ENCODE measurements around the gene EPB41. TPM values are rescaled to one million over a fixed set of nuclear protein-coding genes. Genes with fewer than 3 reads are reported as not detected.
"Not testable (repeated sequence)": the region's sequence is repeated elsewhere in the genome, so short reads cannot be mapped to it uniquely, and the experiment has no call there.

Gene EPB41
- polyA plus RNA-seq, 3 donors = 7.0 to 16.3 (median 11.0) TPM

DNA sequence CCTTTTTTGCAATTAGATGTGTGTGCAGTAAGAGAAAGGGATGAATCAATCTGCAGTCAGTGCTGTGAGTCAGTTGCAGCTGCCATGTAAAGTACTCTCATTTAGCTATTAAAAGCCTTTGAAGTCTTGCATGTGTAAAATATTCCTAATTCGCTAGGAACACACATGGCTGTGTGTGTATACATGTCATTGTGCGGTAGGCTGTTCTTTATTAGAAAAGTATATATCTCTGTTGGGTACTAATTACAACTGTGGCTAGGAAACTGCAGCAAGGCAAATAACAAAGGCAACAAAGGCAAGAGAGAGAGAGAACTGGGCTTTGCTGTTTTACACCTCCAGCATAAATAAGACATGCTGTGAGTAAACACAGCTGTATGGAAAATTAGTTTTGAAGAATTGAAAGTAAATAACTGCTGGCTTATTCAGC lies 41.7 kb downstream of the EPB41 start:
- WGBS, 3 donors = 87 to 95% (median 88%) methylated on average over 2 of the region's 2 CpGs
- H3K27ac ChIP-seq (ENCODE audit: low read depth, low read length) = no peak overlapping the region

DNA sequence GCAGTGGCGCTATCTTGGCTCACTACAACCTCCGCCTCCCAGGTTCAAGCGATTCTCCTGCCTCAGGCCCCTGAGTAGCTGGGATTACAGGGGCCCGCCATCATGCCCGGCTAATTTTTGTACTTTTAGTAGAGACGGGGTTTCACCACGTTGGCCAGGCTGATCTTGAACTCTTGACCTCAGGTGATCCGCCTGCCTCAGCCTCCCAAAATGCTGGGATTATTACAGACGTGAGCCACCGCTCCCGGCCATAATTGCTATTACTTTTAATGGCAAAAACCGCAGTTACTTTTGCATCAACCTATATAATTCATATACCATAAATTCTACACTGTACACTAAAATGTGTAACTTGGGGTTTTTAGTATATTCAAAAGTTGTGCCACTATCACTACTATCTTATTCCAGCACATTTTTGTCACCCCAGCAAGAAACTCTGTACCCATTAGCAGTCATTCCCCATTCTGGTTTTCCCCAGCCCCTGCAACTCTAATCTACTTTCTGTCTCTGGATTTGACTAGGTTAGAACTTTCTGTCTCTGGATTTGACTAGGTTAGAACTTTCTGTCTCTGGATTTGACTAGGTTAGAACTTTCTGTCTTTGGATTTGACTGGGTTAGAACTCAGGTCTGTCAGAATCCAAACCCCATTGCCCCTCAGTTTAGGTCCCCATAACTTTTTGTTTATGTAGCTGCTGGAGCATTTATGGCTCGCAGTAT lies 47.9 kb downstream of the EPB41 start:
- 91 to 93% (median 92%) methylated on average over 13 of the region's 13 CpGs for WGBS, 3 donors
- not testable (repeated sequence) for H3K27ac ChIP-seq (ENCODE audit: low read depth, low read length)

DNA sequence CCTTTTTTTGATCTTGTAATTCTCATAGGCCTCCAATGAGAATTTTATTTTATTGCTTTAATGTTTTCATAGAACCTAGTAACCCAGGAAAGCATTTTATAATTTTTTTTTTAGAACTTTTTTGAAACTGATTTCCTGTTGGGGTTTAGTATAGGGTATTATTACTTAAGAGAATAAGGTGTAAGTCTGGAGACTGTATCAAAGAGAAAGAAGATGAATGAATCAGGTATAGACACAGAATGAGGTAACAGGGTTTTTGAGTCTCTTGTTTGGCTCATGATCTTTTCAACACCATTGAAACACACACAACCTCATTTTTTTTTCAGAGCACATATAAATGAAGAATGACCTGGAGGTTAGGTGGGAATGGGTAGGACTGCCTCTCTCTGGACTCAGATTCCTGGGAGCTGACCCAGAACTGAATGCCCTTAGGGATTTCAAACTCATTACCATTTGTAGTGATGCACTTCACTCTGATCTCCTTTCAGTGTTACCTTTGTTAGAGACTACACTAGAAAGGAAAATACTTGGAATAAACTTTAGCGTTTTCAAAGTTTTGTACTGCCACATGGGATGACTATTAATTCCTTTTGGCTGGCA lies 51.0 kb downstream of the EPB41 start:
- no peak overlapping the region for H3K27ac ChIP-seq (ENCODE audit: low read depth, low read length)
- WGBS, 3 donors = 77 to 83% (median 80%) methylated on average over 1 of the region's 1 CpG

- WGBS, 3 donors = 66 to 78% (median 73%) methylated on average over 2 of the region's 2 CpGs
- H3K27ac ChIP-seq (ENCODE audit: low read depth, low read length) = no peak overlapping the region
Measured at GRCh38 chr1:28966617-28967016, 52.2 kb downstream of the EPB41 start.

DNA sequence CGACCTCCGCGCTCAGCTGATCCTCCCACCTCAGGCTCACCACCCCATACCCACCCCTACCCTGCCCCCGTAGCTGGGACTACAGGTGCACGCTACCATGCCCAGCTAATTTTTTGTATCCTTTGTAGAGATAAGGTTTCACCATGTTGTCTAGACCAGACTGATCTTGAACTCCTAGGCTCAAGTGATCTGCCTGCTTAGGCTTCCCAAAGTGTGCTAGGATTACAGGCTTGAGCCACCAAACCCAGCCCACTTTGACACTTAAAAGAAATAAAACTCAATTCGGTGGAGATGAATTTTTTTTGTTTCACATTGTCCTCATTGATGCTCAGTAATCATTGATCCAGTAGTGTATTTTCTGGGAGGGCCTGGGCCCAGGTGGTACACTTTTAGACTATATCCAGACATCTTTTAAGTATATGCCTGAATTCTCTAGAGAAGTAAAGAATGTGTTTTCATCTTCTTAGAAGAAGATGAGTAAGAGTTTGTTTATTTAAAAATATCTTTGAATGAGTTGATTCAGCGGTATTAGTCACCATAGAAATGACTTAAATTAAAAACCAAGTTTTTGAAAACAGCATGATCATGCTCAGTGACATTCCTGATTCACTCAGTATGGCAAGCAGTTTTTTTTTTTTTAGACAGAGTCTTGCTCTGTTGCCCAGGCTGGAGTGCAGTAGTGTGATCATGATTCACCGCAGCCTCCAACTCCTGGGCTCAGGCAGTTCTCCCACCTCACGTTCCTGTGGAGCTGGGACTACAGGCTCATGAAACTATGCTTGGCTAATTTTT lies 57.8 kb downstream of the EPB41 start:
- 83 to 89% (median 83%) methylated on average over 9 of the region's 9 CpGs for WGBS, 3 donors
- no peak overlapping the region for H3K27ac ChIP-seq (ENCODE audit: low read depth, low read length)

- no peak overlapping the region for H3K27ac ChIP-seq (ENCODE audit: low read depth, low read length)
- 43 to 70% (median 62%) methylated on average over 3 of the region's 3 CpGs for WGBS, 3 donors
Measured at GRCh38 chr1:28973596-28974421, 59.4 kb downstream of the EPB41 start.

DNA sequence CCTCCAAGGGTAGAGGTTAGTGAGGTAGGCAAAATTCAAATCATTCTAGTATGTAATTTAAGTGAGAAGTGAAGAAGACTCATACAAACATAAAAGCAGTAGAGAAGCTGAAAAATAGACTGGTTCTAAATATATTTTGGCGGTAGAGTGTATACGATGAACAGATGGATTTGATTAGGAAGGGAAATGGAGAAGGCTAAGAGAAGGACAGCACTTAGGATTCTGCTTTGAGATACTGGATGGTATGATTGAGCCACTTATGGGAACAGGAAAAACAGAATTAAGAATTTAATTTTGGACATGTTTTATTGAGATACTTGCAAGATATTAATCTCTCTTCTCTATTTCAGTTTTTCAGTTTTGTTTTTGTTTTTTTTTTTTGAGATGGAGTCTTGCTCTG lies 60.1 kb downstream of the EPB41 start:
- WGBS, 3 donors = 82 to 88% (median 87%) methylated on average over 2 of the region's 2 CpGs

GRCh38 chr1:28976248-28976647 lies 61.9 kb downstream of the EPB41 start:
- 97 to 98% (median 98%) methylated on average over 2 of the region's 2 CpGs for WGBS, 3 donors
- H3K27ac ChIP-seq (ENCODE audit: low read depth, low read length) = no peak overlapping the region

More for the DNA sequence above, 60.1 kb downstream of the EPB41 start:
- no peak overlapping the region for H3K27ac ChIP-seq (ENCODE audit: low read depth, low read length)

DNA sequence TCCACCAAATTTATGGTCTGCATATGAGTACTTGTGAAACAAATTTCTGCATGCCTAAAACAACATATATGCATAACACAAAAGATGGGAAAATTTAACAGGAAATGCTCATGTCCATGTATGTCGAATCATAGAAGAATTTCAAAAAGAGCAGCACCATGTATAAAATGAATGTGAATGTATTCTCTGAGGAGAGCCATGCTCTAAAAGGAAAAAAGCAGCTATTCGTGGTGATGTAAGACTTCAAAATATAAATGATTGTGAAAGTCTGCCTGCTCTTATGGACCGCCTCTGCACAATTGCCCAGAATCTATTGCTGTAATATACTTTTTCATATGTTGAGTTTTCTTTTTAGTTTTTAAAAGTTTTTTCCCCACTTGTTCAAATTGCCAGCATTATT lies 66.8 kb downstream of the EPB41 start:
- H3K27ac ChIP-seq (ENCODE audit: low read depth, low read length) = no peak overlapping the region
- 58 to 86% (median 60%) methylated on average over 3 of the region's 3 CpGs for WGBS, 3 donors

- 87 to 97% (median 92%) methylated on average over 6 of the region's 6 CpGs for WGBS, 3 donors
- no peak overlapping the region for H3K27ac ChIP-seq (ENCODE audit: low read depth, low read length)
Measured at GRCh38 chr1:28982198-28982597, 67.8 kb downstream of the EPB41 start.

DNA sequence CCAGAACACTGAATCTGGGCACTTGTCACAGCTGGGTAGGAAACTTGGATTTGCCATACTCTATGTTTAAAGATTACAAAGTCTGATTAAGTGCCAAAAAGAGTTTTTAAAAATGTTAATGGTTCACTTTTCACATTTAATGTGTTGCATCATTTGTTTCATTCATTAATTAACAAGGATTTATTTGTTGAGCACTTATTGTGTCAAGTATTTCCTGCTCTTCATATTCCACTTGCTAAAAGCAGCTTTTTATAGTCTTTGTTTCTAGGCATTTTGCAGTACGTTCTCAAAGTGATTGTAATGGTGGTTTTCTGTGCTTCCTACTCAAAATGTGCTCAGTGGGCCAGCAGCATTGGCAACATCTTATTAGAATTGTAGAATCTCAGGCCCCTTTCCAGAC lies 68.7 kb downstream of the EPB41 start:
- WGBS, 3 donors = 76 to 90% (median 84%) methylated on average over 1 of the region's 1 CpG
- no peak overlapping the region for H3K27ac ChIP-seq (ENCODE audit: low read depth, low read length)

DNA sequence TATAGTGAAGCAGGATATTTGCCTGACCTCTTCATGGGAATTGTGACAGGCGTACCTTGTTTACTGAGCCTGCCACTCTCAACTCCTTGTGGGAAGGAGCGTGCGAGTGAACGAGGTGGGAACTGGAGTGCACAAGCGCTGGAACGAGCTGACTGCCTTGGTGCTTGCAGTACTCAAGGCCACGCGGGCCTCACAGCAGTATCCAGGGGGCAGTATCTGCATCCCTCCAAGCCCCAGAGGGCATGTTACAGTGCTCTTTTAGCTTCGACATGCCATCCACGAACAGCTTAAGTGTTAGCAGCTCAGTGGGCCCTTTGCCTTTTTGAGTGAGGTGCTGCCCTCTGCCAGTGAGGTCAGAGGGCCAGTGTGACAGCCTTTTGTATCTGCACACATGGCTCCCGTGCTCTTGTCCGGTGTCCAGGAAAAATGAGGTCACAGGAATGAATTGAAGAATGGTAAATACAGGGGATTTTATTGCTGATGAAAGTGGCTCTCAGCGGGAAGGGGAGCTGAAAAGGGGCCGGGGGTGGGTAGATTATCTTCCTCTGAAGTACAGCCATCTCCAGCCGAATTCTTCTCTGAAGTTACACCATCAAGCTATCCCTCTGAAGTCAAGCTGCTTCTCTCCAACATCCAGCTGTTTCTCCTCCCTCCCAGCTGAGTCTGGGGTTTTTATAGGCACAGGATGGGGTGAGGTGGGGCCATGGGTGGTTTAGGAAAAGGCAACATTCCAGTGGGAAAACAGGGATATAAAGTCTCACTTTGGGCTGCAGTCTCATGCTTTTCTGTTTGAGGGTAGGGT lies 69.3 kb downstream of the EPB41 start:
- no peak overlapping the region for H3K27ac ChIP-seq (ENCODE audit: low read depth, low read length)
- WGBS, 3 donors = 53 to 93% (median 93%) methylated on average over 15 of the region's 15 CpGs

GRCh38 chr1:28984311-28984684 lies 69.9 kb downstream of the EPB41 start:
- H3K27ac ChIP-seq (ENCODE audit: low read depth, low read length) = no peak overlapping the region
- 82 to 99% (median 97%) methylated on average over 3 of the region's 3 CpGs for WGBS, 3 donors

- no peak overlapping the region for H3K27ac ChIP-seq (ENCODE audit: low read depth, low read length)
- WGBS, 3 donors = 76 to 96% (median 85%) methylated on average over 1 of the region's 1 CpG
Measured at GRCh38 chr1:28985427-28985826, 71.1 kb downstream of the EPB41 start.

DNA sequence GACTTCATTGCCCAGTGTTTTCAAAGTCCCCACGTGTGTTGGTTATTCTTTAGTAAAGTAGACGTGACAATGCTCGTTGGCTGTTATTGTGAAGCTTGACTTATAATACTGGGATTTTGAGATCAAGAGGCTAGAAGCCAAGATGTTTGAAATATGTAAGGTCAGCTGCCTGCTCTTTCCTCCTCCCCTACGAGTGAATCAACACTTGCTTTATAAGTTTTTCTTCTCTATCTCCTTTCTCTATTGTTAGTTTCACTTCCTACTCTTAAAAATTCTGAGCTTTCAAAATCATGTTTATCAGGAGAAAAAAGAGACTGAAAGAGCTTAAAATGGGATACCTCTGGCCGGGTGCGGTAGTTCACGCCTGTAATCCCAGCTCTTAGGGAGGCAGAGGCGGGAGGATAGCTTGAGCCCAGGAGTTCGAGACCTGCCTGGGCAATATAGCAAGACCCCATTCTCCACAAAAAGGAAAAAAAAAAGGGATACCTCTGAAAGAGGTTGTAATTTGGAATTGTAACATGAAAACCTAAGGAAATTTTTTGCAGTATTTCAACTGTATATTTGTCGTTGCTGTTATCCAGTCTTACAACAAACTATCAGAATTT lies 72.0 kb downstream of the EPB41 start:
- no peak overlapping the region for H3K27ac ChIP-seq (ENCODE audit: low read depth, low read length)
- 74 to 78% (median 76%) methylated on average over 10 of the region's 10 CpGs for WGBS, 3 donors

DNA sequence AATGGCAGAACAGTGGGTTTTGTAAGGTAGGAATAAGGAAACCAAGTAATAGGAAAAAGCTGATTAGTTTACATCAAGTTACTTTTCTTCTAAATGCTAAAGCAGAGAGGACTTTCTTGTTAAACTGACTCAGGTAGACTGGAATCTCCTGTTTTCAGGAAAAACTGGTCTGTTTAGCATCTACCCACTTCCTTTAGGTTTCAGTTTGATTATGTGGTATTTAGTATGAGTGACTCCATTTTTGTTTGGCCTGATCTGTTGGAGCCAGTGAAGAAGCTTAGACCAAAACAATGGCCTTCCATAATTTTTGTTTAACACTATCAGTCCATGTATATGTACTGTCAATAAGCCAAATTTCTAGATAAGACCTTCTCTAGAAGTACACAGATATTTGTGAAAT lies 88.4 kb downstream of the EPB41 start:
- no peak overlapping the region for H3K27ac ChIP-seq (ENCODE audit: low read depth, low read length)

DNA sequence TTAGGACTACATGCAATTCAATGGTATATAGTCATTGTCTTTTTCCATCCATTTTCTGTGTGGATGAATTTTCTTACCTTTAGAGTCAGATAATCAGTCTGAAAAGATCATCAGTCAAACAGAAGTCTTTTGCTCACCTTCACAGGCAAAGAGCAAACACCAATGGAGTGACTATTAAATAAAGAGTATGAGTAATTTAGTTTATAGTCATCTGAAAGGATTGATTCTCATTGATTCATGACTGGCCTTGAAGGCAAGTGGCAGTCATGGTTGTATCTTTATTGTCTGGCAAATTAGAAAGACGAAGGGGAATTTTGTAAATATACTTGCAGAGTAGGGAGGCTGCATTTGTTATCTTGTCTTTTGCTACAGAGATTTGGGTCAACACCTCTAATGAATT lies 89.9 kb downstream of the EPB41 start:
- no peak overlapping the region for H3K27ac ChIP-seq (ENCODE audit: low read depth, low read length)
- WGBS, 3 donors = 79 to 97% (median 91%) methylated on average over 1 of the region's 1 CpG

DNA sequence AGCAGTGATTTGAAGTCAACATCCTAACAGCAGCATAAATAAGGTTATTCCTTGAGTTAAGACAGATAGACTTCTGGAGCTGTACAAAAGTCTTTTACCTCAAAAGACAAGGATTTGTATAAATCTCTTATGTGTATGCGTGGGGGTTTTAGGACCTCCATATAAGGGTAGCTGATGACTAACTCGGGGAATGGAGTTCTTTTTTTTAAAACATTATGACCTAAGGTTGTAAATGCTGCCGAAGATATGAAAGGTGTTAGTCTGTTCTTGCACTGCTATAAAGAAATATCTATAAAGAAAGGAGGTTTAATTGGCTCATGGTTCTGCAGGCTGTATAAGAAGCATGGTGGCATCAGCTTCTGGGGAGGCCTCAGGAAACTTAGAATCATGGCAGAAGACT lies 90.4 kb downstream of the EPB41 start:
- 87 to 97% (median 91%) methylated on average over 3 of the region's 3 CpGs for WGBS, 3 donors
- no peak overlapping the region for H3K27ac ChIP-seq (ENCODE audit: low read depth, low read length)

All from adipose tissue (tissue), 3 donors.